Measurements from ENCODE around the gene YBEY.

DNA sequence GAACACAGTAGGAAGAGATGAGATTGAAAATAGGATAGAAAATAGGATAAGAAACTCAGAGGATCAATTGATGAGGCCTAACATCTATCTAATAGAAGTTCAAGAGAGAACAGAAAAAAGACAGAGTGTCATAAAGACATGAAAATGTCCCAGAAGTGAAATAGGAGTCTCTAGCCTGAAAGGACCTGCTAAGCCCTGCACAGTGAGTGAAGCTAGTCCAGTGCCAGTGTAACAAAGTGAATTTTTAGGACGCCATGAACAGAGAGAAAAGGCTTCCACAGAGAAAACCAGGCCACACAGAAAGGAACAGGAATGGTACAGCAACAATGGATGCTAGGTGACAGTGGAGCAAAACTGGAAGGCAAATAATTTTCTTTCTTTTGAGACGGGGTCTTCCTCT, 37.3 kb upstream of the YBEY start:
- no peak for TF ChIP-seq EZH2 (IDR thresholded peaks at IDR 0.05; ENCODE audit: low read length)
- no peak for TF ChIP-seq CTCF (optimal IDR thresholded peaks at IDR 0.05 in 1 of 3, IDR thresholded peaks at IDR 0.05 in 1 of 3, conservative IDR thresholded peaks at IDR 0.05 in 1 of 3; ENCODE audit: extremely low read depth in 1 of 3, insufficient read depth in 2 of 3, low read length in 3 of 3)
